Measurements from ENCODE around the gene RXRG.

Gene RXRG

DNA sequence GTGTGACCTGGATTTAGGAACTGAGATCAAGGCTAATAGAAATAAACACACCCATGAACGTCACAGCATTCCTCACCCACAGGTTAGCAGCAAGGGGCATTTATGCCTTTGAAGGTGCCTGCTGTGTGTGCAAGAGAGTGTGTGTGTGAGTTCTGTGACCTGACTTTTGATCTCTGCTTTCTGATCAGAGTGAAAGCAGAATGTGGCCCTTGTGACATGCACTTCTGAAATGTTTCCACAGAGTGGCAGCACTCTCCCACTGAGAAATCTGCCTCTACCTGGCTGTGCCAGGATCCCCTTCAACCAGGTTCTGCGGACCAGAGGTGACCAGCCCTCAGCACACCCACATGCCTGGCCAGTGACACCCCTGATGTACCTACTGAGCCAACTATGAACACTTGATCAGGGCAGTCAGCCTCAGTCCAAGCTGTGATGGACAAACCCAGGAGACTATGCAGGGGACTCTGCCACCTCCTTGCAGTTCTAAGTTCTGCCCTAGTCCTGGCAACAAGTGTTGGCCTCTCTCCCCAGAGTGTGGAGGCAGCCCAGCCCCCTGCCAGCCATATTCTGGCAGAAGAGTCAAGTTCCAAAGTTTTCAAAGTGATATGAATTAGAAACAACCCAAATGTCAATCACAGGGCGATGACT is 41.0 kb downstream of the RXRG start:
- no peak overlapping the region for H3K4me3 Mint-ChIP-seq
- peaks cover 13% of the 10 kb centered on the region for H3K27me3 Mint-ChIP-seq
- no peaks in the 10 kb centered on the region for H3K9me3 Mint-ChIP-seq
- no peaks in the 10 kb centered on the region for H3K36me3 Mint-ChIP-seq
- H3K4me1 Mint-ChIP-seq: no peaks in the 10 kb centered on the region
- no peak overlapping the region for H3K27ac Mint-ChIP-seq

DNA sequence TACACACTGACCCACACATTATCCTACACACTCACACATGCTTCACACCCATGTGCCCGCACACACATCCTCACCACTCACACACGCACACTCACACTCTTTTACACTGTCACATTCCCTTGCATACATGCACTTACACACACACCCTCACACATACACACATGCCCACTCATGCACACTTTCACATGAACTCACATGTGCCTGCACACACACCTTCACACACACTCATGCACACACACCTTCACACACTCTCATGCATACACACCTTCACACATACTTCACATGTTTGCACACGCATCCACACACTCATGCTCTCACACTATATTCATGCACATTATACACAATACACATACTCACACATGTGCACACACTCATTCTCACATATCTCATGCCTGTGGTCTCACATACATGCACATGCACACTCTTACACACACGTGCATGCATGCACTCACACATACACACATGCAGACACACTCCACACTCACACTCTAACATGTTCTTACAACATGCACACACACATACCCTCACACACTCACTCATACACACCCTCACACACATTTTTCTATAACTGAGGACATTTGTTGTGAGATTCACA is 42.3 kb downstream of the RXRG start:
- peaks cover 12% of the 10 kb centered on the region for H3K27me3 Mint-ChIP-seq
- no peaks in the 10 kb centered on the region for H3K36me3 Mint-ChIP-seq
- H3K9me3 Mint-ChIP-seq: no peaks in the 10 kb centered on the region
- H3K4me1 Mint-ChIP-seq: no peaks in the 10 kb centered on the region
- no peak overlapping the region for H3K27ac Mint-ChIP-seq
- no peak overlapping the region for H3K4me3 Mint-ChIP-seq

DNA sequence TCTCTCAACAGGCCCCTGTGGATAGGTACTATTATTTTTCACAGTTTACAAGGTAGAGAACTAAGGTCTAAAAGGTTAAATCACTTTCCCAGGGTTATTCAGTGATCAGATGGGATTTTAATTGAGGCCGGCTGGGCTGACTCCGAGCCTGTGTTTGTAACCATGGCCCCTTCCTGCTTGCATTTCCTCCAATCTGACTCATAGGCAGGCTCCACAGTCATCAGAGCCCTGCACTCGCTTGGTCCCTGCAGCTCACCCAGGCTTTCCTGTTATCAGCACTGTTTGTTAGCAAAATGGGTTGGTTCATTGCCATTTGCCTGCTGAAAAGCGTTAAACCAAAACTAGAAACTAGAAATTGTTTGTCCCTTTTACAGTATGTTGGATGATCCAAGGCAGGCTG is 47.0 kb downstream of the RXRG start:
- H3K27ac Mint-ChIP-seq: no peak overlapping the region
- H3K36me3 Mint-ChIP-seq: no peaks in the 10 kb centered on the region
- H3K4me1 Mint-ChIP-seq: peaks cover 9% of the 10 kb centered on the region
- H3K27me3 Mint-ChIP-seq: peaks cover 25% of the 10 kb centered on the region
- H3K9me3 Mint-ChIP-seq: no peaks in the 10 kb centered on the region
- H3K4me3 Mint-ChIP-seq: no peak overlapping the region

DNA sequence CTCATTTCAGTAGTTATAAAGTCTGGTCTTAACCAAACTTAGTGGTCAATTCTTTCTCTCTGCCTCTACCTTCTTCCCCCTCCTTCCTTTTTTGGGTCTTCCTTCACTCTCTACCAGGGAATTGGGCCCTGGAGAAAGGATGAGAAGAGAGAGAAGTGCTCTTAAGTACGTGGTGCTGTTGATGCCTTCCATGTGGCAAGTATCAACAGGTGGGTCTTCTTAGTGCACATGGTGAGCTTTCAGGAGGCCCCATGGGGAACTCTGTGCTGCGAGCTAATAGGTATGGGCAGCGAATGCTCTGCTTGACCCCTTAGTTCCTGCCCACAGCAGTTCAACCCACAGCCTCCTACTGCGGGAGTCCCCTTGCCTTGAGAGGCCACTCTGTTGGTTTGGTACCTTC is 49.0 kb downstream of the RXRG start:
- no peak overlapping the region for H3K27ac Mint-ChIP-seq
- H3K27me3 Mint-ChIP-seq: peaks cover 32% of the 10 kb centered on the region

DNA sequence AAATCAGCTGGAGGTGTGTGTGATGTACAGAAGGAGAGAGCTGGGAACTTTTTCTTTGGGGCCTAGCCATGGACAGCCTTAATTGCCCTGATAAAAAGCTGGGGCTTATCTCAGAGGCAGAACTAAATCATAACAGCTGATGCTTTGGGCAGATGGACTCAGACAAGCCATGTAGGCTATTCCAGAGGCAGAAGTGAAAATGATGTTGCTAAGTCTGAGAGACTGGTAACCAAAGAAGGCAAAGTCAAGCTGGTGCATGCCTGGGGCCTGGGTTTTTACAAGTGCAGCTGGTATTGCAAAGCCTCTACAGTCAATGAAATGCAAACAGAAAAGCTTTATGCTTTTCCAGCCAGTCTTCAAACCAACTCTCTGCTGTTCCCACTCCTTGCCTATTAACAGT is 49.4 kb downstream of the RXRG start:
- H3K4me3 Mint-ChIP-seq: no peak overlapping the region
- no peaks in the 10 kb centered on the region for H3K36me3 Mint-ChIP-seq
- H3K9me3 Mint-ChIP-seq: no peaks in the 10 kb centered on the region
- H3K27me3 Mint-ChIP-seq: peaks cover 34% of the 10 kb centered on the region
- H3K4me1 Mint-ChIP-seq: peaks cover 15% of the 10 kb centered on the region
- no peak overlapping the region for H3K27ac Mint-ChIP-seq

More for the DNA sequence above, 49.0 kb downstream of the RXRG start:
- Mint-ChIP-seq H3K9me3 (no peaks in the 10 kb centered on the region), H3K4me3 (no peak overlapping the region), H3K36me3 (no peaks in the 10 kb centered on the region), H3K4me1 (peaks cover 15% of the 10 kb centered on the region)

DNA sequence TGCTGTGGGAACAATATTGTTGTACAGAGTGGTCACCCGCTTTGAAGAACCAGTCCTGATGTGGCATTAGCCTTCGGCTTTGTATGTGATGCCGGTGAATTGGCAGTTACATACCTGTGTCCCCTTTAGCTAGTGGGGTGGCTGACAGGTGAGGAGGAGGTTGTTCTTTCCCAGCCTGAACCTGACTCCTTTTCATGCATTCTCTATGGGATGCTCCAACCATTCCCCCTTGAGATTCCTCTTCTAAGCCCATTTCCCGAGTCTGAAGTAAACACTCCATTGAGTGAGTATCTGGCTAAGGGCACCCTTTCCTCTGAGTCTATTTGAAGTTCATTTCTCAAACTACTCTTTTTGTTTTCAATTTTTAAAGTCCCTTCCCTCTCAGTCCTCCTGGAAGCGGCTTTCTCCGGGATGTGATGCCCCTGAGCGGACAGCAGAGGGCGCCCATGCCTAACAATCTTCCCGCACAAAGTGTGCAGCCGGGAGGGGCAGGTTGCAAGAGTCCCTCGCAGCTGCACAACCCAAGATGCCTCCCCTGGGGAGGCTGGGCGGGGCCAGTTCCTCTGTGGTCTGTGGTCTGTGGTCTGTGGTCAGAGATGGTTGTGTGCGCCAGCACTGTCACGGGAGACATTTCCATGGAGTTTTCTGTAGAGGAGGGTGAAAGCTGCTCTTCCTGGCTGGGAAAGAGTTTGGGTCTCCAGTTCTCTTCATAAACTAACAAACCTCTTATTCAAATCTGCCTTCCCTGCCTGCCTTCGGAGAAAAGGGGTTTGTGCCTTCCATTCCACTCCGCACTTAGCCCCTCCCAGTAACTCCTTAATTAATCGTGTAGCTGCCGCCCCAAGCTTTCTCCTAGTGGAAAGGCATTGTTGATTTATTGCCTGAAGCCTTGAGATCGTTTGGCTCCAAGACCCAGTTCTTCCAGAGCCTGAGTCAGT is 52.0 kb downstream of the RXRG start:
- H3K9me3 Mint-ChIP-seq: no peaks in the 10 kb centered on the region
- H3K4me3 Mint-ChIP-seq: peak overlapping the region; percentile 59
- peaks cover 15% of the 10 kb centered on the region for H3K4me1 Mint-ChIP-seq
- H3K27ac Mint-ChIP-seq: peak overlapping the region; percentile 23
- peaks cover 47% of the 10 kb centered on the region for H3K27me3 Mint-ChIP-seq
- no peaks in the 10 kb centered on the region for H3K36me3 Mint-ChIP-seq

DNA sequence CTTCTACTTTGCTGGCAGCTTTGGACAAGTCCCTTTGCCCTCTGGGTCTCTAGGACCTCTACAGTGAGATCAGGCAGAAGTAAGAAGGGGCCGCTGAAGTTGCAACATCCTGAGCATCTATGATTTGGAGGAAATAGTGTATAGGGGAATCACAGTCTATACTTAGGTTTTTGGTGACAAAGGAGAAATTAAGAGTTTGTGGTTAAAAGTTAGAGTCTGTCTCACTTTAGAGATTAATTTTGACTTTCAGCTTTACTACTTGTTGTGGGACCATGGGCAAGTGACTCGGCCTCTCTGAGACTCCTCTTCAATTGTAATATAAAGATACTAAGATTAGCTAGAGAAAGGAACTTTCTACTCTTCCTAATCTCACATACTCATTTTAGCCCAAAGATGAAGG is 55.3 kb downstream of the RXRG start:
- no peaks in the 10 kb centered on the region for H3K9me3 Mint-ChIP-seq
- peaks cover 46% of the 10 kb centered on the region for H3K27me3 Mint-ChIP-seq
- no peaks in the 10 kb centered on the region for H3K36me3 Mint-ChIP-seq
- peaks cover 15% of the 10 kb centered on the region for H3K4me1 Mint-ChIP-seq
- no peak overlapping the region for H3K27ac Mint-ChIP-seq
- H3K4me3 Mint-ChIP-seq: no peak overlapping the region

DNA sequence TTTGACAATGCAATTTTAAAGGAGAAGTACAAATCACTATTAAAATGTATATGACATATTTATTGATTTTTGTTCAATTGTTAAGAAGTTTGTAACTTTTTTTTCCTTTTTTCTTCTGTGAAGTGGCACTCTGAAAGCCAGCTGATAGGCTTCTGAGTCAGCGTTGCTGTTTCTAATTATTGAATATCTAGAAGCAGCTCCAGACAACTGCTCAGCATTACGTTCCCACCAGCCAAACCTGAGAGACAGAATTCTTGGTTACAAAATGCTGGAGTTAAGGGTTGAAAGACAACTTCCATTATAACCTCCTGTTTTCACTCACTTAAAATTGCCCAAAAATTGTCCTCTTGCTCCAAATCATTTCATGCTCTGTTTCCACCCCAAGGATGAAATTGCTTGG is 57.0 kb downstream of the RXRG start:
- H3K27me3 Mint-ChIP-seq: peaks cover 43% of the 10 kb centered on the region
- H3K9me3 Mint-ChIP-seq: no peaks in the 10 kb centered on the region

DNA sequence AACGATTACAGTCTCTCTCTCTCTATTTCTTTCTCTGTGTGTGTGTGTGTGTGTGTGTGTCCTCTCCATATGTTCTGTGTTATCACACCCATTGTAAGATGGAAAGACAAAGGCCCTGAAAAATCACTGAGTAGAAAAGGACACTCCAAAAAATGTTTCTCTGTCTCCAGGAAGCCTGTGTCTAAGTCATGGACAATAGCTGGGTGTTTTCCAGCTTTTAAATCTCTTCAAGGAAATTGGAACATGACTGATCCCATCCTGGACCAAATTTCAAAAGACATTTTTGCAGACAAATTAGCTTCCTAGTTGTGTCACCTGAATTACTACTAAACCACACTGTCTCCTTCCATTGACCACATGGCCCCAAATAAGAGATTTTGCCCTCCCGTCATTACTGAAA is 57.4 kb downstream of the RXRG start:
- Mint-ChIP-seq H3K27ac (peak overlapping the region; percentile 5), H3K36me3 (no peaks in the 10 kb centered on the region), H3K9me3 (no peaks in the 10 kb centered on the region), H3K27me3 (peaks cover 41% of the 10 kb centered on the region), H3K4me3 (no peak overlapping the region), H3K4me1 (peaks cover 1% of the 10 kb centered on the region)

More for the DNA sequence above, 57.0 kb downstream of the RXRG start:
- Mint-ChIP-seq H3K4me3 (no peak overlapping the region), H3K27ac (no peak overlapping the region), H3K4me1 (peaks cover 6% of the 10 kb centered on the region), H3K36me3 (no peaks in the 10 kb centered on the region)

DNA sequence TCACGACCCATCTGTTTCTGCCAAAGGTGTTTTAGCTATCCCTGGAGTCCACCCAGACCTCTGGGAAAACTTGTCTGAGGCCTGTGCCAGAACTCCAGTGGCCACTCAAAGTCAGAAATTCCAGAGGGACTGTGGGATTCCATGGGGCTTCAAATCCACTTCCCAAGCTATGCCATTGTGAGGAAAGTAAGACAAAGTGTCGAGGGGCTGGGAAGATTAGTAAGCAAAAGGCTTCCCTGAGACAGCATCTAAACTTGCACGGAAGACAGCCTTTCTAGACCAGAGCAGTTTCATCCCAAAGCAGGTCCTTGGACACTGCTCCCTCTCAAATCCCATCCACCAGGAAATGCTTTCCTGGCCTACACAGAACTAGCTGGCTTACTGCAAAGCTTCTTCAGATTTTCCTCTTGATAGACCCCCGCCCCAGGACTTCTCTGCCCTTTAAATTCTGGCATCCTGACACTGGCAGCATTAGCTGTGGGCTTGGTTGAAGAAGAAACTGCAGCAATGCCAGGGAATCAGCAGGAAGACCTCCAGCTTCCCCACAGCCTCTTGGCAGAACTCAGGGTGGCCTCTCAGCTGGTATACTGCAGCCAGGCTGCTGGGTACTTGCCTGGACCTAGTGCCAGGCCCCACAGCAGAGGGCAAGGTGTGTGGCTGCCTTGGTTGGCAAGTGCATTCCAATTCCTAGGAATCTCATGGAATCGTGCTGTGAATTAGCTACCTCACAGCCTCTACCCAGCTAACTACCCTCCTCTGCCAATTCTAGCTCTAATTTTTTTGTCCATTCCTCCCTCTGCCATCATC is 61.1 kb downstream of the RXRG start:
- H3K4me1 Mint-ChIP-seq: no peaks in the 10 kb centered on the region
- H3K9me3 Mint-ChIP-seq: no peaks in the 10 kb centered on the region
- peaks cover 28% of the 10 kb centered on the region for H3K27me3 Mint-ChIP-seq
- H3K36me3 Mint-ChIP-seq: no peaks in the 10 kb centered on the region
- no peak overlapping the region for H3K4me3 Mint-ChIP-seq
- H3K27ac Mint-ChIP-seq: no peak overlapping the region

DNA sequence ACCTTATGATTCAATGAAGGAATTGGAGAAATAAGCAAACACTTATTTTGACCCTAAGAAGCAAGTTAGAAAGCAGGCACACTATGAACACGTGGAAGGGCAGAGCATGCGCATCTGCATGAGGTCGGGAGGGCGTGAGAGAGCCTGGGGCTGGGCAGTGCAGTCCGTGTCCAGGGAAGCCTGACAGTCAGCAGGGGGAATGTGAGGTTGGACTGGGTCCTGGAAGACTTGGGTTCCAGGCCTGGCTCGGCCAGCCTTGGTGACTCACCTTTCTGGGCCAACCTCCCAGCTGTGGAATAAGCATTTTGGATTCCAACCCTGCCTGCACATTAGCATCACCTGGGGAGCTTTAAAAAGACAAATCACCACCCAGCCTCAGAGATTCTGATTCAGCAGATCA is 61.9 kb downstream of the RXRG start:
- Mint-ChIP-seq H3K4me3 (no peak overlapping the region), H3K27me3 (peaks cover 24% of the 10 kb centered on the region), H3K36me3 (no peaks in the 10 kb centered on the region), H3K4me1 (no peaks in the 10 kb centered on the region), H3K9me3 (no peaks in the 10 kb centered on the region), H3K27ac (no peak overlapping the region)

DNA sequence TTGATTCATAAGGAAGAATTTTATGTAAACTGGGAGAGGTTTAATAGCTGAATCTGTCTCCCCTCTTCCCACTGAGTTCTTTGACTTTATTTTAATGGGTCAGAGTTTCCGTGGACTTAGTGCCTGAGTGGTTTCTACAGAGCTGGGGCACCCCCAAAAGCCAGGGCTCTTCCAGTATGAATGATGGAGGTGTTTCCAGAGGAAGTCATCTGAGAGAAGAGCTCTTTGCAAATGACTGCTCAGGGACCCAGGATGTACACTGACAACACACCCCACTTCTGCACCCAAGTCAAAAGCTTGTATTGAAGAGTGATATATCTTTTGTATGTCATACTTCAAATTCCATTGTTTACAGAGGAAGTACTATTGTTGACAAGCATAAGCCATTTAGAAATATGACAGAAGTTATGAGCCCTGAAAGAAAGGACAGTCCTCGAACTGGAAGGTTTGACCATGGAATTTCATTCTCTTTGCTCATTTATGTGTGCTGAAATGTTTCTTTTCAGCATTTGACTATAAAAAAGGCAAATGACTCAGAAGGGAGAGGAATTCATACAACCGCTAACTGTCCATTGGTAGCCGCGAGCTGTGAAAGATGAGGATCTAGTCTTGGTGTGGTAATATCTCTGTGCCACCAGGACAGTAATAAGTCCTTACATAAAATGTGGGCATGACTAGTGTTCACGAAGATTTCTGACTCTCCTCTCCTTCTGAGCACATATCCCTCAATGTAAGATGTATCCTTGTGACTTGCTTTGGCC is 63.0 kb downstream of the RXRG start:
- Mint-ChIP-seq H3K27ac (no peak overlapping the region), H3K4me1 (peaks cover 4% of the 10 kb centered on the region), H3K36me3 (no peaks in the 10 kb centered on the region), H3K4me3 (no peak overlapping the region), H3K27me3 (peaks cover 22% of the 10 kb centered on the region), H3K9me3 (no peaks in the 10 kb centered on the region)

DNA sequence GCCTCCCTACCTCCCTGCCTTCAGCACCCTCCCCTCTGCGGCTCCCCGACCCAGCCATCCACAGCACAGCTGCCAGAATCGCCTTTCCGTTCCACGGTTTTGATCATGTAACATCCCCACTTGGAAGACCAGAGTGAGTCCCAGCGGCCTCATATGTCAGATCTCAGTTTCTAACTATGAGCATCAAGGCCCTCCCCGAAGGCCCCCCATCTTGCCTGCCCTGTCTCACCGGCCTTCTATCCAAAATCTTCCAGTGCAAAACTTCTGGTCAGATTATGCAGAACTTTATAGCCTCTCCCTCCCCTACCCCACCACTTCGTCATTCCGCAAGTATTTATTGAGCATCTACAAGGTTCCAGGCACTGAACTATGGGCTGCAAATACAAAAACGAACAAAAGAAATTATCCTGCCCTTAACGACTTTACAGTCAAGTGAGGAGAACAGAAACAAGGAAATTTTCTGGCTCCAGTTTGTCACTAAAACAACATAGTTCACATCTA is 68.1 kb downstream of the RXRG start:
- Mint-ChIP-seq H3K27me3 (peaks cover 50% of the 10 kb centered on the region), H3K9me3 (no peaks in the 10 kb centered on the region), H3K27ac (no peak overlapping the region), H3K36me3 (no peaks in the 10 kb centered on the region), H3K4me1 (peaks cover 17% of the 10 kb centered on the region), H3K4me3 (peak overlapping the region; percentile 80)

DNA sequence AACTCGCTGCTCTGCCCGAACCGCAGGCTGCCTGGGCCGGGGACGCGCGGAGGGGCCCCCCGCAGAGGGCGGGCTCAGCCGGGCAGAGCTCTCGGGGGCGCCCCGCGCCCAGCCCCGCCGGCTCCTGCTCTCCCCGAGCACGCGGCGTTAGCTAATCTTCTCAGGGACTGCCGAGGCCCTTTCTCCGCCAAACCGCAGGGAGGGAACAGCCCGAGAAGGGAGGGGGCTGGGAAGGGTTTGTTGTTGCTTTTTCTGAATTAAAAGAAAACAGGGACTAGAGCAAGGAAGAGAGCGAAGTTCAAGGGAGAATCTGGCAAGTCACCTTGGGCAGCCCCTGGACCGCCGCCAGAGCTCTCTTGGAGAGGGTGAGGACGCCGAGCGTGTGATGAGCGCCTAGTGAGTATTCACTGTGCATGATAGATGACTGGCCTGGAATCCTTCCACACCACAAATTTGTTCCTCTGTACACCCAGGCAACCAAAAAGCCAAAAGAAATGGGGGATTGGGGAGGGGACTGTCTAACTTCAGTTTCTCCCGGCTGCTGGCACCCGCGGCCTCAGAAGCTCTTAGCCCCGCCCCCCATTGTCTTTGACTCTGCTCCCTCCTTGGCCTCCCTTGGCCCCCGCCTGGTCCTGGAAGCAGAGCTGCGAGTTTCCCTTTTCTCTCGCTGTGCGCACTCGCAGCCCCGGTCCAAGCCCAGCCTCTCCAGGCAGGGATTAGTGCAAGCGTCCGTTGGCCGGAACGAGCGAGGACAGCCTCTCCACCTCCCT is 68.7 kb downstream of the RXRG start:
- no peaks in the 10 kb centered on the region for H3K36me3 Mint-ChIP-seq
- H3K4me3 Mint-ChIP-seq: peak overlapping the region; percentile 80
- H3K9me3 Mint-ChIP-seq: no peaks in the 10 kb centered on the region
- peaks cover 17% of the 10 kb centered on the region for H3K4me1 Mint-ChIP-seq
- peaks cover 54% of the 10 kb centered on the region for H3K27me3 Mint-ChIP-seq
- no peak overlapping the region for H3K27ac Mint-ChIP-seq

Measured in activated naive CD4-positive, alpha-beta T cell treated with anti-CD3 and anti-CD28 coated beads, Interleukin-2, amount 50 U/mL, for 24 hours (primary cell).